M059J (cell line): ENCODE results near the gene SMG6. TPM values are rescaled to one million over a fixed set of nuclear protein-coding genes. Genes with fewer than 3 reads are reported as not detected.
A peak's percentile ranks its signal among the peaks of the same experiment; 100 is the strongest.
"Not testable (repeated sequence)": the region's sequence is repeated elsewhere in the genome, so short reads cannot be mapped to it uniquely, and the experiment has no call there.

ENCODE experiments used
- DNase-seq: peaks from one replicate; pipeline ENCODE4 v3.0.0-alpha.2; 2012; ENCODE audit warnings: low read depth
- total RNA-seq: library from RNA; depleted of rRNA; stranded (reverse); fragments of >200 nt; shearing (Covaris generic); gene quantifications from 2 replicates; pipeline ENCODE4 v1.2.3, GENCODE V29; 2014

Gene SMG6
- total RNA-seq, 1 experiment from 2014 or later = 36.8 TPM

DNA sequence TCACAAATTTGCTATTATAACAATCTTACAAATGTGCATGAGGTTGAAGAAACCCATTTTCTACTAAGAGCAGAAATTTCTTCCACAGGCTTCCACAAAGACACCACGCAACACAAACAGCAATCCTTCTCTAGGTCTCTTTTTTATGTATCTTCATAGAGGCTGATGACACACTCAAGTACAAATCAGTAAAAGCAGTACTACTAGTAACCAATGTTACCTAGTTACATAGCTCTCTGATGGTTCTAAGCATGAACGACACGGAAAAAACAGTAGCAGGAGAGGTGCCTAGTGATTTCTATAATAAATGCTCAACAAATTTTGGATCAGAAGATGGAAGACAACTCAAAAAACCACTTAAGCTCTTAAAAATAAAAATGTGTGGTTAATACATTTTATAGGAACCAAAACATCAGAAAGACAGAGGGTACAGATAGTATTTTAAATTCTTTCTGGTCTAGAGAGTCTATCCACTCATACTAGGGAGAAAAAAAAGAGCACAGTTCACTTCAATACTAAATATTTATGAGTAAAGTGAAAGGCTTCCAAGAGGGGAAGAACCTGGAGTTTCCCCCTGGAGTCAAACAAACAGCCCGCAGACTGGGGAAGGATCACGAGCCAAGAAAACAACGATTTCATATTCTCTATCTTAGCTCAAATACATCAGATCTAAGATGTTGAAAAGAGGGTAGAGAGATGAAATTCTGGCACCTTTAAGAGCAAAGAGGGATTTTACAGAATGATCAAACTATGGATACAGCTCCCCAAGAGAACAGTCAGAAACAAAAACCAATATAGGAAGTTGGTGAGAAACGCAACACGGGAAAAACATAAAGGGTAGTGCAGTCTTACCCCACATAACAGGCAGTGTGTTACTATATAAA lies 40.2 kb downstream of the SMG6 start:
- no peak for DNase-seq

DNA sequence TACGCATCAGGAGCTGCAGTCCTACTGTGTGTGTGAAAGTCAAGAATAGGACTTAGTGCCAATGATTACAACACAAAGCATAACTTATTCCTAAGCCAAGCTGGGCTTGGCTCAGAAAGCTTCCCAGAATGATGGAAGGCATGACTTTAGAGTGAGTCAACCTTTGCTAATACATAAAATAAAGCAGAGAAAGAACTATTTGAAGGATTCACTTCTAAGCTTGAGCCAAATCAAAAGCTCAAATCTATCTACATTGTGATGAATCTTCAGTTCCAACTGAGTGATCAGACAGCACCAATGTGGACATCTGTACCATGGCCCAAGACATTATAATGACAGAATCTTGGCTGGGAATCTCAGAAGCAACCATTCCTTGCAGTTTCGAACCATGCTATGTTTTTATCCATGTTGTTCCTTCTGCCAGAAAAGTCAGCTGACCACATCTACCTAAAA lies 41.4 kb downstream of the SMG6 start:
- DNase-seq = peak; percentile 56

DNA sequence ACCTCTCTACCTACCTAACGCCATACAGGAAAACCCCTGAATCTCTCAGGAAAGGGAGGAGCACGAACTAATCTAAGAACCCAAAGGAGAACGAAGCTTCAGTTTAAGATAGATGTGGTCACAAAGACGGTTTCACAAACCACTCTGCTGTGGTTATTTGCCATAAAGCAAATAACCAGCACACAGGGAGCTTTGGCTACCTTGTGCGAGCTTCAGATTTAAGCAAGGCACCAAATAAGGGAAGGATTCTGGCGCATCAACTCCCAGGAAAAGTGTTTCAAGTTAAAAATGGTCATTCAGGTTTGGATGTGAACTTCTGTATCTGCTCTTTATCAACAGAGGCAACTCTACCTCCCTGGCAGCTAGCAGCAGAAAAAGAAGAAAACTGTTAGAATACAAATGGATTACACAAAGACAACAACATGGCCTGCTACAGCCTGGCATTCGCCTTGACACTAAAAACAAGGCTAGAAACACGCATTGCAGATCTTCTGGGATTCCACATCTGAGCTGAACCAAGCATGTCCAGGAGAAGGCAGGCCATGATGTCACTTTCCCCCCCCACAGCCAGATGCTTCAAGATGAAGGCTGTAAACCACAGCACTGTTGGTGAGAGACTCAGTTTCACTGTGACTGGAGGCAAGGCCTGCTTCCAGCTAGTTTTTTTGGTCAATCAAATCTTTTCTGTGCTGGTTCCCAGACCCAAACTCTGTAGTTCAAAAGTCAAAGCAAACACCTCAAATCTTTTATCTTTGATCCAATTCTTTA lies 43.6 kb downstream of the SMG6 start:
- no peak for DNase-seq

DNA sequence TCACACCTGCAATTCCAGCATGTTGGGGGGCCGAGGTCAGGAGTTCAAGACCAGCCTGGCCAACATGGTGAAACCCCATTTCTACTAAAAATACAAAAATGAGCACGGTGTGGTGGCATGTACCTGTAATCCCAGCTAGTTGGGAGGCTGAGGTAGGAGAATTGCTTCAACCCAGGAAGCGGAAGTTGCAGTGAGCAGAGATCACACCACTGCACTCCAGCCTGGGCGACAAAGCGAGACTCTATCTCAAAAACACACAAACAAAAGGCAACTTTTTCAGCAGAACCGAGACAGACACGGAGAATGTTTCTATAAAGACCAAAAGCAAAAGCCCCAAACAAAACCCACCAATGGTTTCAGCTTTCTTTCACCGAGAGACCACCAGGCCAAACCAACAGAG lies 44.8 kb downstream of the SMG6 start:
- not testable (repeated sequence) for DNase-seq

DNA sequence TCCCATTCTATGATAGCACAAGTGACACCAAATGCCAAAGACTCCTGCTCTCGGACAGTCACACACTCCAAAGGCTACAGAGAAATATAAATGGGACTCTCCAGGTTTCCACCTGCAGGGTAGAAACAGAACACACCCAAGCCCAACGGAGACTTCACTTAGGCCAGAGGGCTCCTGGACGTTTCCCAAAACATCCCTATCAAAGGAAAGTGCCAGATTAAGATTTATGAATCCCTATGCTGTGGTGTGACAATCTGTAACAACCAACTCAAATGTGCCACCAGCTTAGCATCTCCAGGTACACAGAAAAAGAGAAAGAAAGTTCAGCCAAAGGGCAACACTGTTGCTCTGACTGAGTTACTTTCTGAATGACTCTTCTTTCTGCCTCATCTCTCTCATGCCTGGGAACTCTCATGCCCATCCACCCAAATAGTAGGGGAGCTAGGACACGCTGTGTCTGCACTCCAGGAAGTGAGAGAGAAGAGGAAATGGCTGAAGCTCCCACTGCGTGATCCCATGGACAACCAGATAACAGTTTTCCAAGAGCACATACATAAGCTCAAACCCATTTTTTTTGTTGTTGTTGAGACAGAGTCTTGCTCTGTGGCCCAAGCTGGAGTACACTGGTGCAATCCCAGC lies 49.7 kb downstream of the SMG6 start:
- no peak for DNase-seq

DNA sequence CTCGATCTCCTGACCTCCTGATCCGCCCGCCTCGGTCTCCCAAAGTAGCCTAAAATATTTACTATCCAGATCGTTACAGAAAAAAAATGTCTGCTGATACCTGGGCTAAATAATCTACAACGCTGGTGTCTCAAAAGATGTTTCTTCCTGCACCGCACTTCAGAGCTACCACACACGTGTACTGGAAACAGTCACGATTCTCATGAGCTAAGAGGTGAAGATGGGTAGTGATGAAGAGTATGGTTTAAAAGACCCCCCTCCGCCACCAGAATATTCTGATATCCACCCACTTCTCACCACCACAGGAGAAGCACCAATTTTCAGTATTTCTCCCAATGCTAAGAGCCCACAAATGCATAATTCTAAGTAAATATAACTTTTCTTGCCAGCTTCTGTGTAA lies 50.2 kb downstream of the SMG6 start:
- DNase-seq = no peak

DNA sequence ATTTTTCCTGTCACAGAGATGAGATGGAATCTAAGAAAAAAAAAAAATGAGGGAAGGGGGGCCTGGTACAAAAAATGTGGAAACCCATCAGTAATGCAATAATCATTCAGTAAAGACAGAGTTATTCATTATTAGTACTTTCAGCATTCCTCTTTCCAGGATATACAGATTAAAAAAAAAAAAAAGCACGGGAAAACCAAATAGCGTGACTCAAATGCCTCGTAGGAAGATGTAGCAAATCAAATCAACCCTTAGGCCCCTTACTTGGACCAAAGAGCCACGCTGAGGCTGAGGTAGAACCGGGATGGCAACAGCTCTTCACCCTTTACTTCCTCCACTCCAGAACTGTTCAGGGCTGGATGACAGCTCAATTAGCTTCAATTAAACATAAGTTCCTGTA lies 52.5 kb downstream of the SMG6 start:
- no peak for DNase-seq

DNA sequence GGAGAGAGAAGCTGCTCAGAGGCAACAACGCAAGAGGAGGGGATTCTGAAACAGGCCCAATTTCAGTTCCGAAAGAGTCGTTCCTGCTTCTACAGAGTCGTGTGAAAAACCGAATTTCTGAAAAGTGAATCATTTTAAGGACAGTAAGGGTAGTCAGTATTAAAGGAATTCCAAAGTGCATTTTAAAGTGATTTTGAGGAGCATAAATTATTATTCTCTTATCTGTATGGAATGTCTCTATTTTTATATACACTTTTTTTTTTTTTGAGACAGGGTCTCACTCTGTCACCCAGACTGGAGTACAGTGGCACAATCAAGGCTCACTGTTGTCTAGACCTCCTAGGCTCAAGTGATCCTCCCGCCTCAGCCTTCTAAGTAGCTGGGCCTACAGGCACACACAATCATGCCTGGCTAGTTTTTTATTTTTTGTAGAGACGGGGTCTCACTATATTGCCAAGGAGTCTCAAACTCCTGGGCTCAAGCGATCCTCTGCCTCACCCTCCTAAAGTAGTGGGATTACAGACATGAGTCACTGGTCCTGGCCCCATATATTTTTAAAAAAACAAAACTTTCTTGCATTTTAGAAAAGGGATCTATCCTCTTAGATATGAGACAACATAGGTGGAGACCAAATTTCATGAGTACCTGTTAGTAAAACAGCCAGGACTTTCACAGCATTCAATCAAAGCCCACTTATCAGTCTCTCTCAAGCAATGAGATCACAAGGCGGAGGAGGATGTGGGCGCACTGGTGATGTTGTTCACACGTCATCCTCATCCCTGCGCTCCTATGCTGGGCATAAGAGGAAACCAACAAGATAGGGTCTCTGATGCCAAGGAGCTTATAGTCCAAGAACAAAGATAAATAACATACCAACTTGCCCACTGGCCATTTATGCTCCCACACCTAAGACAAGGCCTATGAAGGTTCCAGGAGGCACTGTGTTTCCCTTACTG lies 53.2 kb downstream of the SMG6 start:
- DNase-seq = no peak

DNA sequence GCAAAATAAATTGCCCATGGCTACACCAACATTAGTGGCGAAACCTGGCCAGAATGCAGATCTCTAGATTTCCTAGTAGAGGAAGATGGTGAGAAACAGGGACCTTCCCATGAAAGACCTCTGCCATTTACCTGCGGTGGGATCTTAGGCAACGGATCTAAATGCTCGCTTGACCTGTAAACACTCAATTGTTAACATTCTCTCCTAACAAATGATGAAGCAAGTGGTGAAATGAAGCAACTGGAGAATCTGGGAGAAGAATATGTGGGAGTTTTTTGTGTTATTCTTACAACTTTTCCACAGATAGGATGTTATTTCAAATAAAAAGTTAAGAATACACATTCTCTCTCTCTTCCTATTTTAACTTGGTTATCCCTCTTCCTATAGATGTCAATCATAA lies 56.6 kb downstream of the SMG6 start:
- DNase-seq = no peak

DNA sequence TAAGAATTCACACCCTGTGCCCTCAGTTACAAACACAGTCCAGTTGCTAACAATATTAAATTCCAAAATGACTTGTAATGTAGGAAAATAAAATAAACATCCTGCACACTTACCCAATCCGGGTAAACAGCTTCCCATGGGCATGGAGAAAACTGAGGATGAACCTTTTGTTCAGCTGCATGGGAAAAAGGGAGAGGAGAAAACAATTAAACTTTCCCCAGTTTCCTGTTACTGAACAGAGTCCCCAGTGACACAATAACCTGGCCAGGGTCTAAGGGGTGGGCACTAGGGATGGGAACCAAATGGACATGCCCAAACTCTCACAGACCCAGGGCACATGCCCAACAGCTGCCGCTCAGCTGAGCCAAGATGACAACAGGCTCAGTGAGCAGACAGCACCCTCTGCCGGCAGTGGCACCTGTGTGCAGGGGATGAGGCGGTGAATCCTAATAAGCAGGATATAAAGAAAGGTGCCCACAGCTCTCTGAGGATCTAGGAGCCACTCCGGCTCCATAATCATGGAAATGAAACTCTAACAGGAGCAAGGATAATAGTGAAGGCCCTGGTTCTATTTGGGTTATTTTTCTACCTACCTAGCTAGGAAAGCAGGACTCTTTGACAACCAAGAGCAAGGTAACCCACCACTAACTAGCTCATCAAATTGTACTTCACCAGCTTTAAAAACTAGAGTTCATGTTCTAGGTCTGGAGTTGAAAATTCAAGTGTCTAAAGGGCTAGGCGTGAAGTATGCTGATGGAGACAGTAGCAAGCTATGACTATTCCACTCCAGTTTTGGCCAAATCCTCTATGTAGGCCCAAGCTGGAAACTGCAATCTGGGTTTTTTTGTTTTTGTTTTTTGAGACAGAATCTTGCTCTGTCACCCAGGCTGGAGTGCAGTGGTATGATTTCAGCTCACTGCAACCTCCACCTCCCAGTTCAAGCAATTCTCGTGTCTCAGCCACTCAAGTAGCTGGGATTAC lies 58.8 kb downstream of the SMG6 start:
- peak; percentile 82 for DNase-seq

DNA sequence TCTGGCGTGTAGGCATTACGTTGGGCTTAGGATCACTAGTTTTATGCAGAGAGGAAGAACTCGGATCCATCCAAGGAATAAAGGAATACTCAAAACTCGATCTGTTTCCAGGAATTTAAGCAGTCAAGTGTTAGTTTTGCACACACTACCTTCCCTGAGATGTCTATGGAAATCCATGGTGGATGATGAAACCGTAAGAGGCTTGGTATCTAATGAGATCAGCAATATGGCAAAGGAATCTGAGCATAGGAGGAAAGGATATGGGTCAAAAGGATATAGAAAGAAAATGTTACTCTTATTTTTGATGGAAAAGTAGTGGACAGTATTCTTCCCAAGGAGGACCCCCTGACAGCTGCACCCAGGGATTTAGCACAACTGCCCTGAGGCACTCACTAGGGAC lies 59.6 kb downstream of the SMG6 start:
- no peak for DNase-seq

DNA sequence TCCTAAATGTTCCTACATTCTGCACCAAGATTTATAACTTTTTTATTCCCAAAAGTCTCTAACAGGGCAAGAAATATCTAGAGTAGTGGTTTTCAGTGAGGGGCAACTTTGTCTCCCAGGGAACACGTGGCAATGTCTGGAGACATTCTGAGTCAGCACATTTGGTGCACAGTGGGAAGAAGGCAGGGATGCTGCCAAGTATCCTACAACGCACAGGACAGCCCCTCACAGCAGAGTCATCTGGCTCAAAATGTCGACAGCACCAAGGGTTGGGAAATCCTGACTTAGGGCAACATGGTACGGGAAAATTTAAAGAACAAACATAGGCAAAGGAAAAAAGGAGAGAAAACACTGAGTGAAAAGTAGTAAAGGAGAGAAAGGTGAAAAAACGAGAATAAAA lies 61.8 kb downstream of the SMG6 start:
- DNase-seq = no peak

DNA sequence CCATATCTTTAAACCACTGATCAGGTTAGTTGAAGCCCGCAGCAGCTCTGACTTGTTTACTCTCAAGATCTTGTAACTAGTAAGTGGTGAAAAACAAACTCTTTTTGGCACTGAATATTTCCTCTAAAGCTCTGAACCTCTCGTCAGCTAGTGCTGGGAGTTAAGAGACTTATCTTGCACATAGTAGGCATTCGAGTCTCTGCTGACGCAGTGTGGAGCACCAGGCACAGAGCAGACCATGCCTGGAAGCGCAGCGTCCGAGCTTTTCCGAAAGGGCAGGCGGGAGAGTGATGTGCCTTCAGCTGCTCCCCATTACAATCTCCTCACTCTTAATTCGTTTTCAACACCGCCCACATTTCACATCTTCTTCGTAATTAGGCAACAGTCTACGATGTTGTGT lies 63.0 kb downstream of the SMG6 start:
- DNase-seq = no peak

DNA sequence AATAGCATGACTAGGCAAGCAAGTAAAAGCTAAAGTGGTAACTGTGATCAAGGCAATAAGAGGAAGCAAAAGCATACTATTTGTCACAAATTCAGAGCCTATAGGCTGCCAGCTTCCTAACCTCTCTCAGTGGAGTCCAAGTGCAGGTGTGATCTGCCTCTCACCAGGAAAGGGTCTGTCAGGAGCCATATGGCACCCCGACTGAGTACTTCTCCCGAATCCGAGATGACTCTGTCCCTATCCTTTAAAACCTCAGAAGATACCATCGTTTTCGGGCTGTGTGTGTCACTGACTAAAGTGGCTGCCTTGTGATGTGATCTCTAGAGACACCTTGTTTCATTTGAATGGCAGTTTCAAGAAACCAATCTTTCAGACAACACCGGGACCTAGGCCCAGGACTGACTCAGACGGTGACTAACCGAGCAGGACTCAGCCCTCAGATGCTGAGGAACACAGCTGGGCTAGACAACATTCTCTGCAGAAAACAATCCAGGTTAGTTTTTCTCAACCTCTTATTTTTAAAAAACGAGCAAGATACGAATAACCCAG lies 63.6 kb downstream of the SMG6 start:
- peak; percentile 92 for DNase-seq

DNA sequence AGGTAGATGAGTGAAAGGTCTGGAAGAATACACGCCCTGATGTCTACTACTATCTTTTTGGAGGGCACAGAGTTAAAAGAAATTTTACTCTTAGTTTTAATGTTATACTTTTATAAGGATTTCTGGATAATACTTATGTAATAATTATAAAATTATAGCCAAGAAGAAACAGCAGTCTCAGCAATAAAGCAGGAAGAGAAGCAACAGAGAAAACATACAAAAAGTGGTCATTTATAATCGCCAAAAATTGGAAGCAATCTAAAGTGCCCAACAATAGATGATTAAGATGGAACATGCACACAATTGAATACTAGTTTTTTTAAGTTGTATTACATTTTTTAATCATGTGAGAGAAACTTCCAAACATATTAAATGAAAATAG lies 64.4 kb downstream of the SMG6 start:
- DNase-seq = no peak

DNA sequence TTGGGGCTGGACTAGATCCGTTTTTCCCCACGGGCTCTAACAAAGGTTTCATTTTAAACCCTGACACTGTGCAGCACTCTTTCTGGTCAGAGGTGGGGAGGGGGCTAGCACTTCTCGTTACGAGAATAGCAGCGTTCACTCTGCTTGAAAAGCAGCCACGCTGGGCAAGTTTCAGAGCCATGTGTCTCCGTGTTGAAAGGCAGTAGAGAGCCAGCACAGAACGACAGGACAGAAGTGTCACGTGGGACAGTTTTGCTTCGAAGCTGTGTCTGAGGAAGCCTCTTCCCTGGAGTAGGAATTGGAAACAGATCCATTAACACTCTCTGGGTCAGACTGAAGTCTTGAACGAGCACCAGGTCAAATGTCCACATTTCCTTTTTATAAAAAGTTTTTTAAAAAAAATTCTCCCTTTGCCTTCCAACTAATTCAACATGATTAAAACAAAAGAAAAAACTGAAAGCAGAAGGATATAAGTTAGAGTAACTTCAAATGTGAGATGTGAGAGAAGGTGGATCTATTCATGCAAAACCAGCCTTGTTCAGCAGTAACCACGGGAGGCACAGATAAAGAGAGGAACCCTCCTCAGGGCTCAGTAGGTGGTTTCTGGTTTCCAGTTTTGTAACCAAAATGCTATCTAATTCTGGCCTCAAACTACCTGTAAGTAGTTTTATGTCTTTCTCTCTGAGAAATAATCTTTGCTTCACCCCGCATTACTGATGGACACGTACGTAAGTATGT lies 65.0 kb downstream of the SMG6 start:
- peak; percentile 37 for DNase-seq

DNA sequence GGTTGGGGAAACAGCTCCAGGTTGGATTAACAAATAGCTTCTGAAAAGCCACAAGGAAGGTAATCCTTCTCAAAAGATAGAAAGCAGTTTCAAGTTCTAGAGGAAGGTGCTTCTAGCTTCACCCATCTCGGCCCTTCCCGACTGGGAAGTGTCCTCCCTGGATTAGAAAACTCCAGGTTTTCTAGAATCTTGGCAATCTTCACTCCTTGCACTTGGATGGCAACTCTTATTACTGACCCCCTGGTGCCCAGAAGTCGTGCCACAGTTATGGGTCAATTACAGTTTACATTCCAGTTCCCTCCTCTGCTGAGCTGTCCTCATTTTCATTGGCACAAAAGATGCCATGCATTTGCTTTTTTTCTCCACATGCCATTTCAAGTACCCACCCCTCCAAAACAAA lies 65.6 kb downstream of the SMG6 start:
- peak; percentile 82 for DNase-seq

DNA sequence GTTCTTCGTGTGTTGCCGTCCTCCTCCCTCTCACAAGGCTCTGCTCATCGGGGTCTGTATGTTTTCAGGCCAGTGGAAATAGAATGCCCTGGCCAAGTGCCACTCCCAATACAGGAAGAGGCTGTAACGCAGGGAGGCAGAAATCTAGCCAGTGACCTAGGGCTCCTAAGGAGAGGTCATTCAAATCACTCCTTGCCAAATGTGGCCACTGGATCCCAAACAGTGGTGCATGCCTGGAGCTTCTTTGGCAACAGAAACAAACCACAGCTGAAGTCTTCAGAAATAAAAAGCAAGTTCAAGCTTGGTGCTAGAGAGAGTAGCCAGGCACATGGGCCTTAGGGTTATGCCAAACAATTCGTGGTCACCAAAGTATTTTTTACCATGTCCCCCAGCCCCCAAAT lies 66.1 kb downstream of the SMG6 start:
- peak; percentile 81 for DNase-seq

DNA sequence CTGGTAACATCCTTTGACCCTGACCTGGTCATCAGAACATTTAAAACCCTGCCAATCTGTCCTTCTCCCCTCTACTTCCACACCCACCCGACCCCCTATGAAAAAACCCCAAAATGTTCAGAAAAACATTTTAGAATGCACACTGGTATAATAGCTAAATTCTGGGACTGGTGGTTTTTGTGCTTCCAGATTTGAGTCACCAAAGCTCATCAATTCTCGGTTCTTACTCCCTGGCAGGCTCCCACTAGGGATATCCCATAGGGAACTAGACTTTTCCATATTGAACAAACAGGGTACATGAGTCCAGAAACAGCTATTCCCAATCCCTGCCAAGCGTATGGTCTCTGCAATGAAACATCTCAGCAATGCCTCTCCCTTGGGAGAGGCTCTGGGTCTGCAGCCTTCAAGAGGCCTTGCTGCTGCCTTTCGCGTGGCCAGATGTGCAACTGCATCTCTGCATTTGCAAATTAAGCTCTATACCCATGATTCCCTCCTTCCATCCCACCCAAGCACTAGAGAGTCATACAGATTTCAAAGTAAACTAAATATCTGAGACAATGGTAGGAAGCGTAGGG lies 67.7 kb downstream of the SMG6 start:
- no peak for DNase-seq
